IMR-90 (cell line): Measurements from ENCODE around the gene PPDPF. TPM values are rescaled to one million over a fixed set of nuclear protein-coding genes. Genes with fewer than 3 reads are reported as not detected.

Experiments used
- ATAC-seq: fragments of 200-7000 bp; cut with Tn5 transposase; 2 replicates; pipeline ENCODE4 v1.9.1; 2020; ENCODE audit warnings: low read depth, mild to moderate bottlenecking, moderate library complexity
- BruUV-seq: library from RNA; stranded (reverse); fragments of 400-500 nt; replicated peaks from 2 replicates; lab custom pipeline; 2021; lab: Mats Ljungman, UMichigan
- CTCF ChIA-PET: fragments of 300-600 bp; formaldehyde crosslinking; extraction: SDS; loops from one replicate; lab custom pipeline; 2021; ENCODE audit warnings: antibody characterized with exemption; lab: Yijun Ruan, JAX
- POLR2A ChIA-PET: fragments of 300-600 bp; sonication (Branson Sonifier 250); formaldehyde crosslinking; loops from one replicate; lab custom pipeline; 2022; ENCODE audit warnings: antibody characterized with exemption; ENCODE audit not compliant: unreplicated experiment; lab: Charles Lee
- DNase-seq: peaks from one replicate; pipeline ENCODE4 v3.0.0; 2013
- H2AFZ ChIP-seq: replicated peaks from 2 replicates; pipeline ENCODE3; 2013; ENCODE audit warnings: low read length, mild to moderate bottlenecking; ENCODE audit not compliant: poor library complexity
- H2AK5ac ChIP-seq: 2 replicates; pipeline ENCODE4 v1.6.1; 2013; ENCODE audit warnings: low read depth, low read length, inconsistent platforms
- H2AK9ac ChIP-seq: replicated peaks from 2 replicates; pipeline ENCODE3; 2013; ENCODE audit warnings: mild to moderate bottlenecking, low read depth, low read length, moderate library complexity; ENCODE audit not compliant: poor library complexity
- H2BK120ac ChIP-seq: 2 replicates; pipeline ENCODE4 v1.6.1; 2013; ENCODE audit warnings: low read depth, low read length, inconsistent platforms
- H2BK15ac ChIP-seq: 3 replicates; pipeline ENCODE4 v1.6.1; 2013; ENCODE audit warnings: low read depth, low read length, inconsistent platforms
- H2BK20ac ChIP-seq: 2 replicates; pipeline ENCODE4 v1.6.1; 2013; ENCODE audit warnings: low read depth, mild to moderate bottlenecking, inconsistent platforms, low read length, moderate library complexity
- H2BK5ac ChIP-seq: 2 replicates; pipeline ENCODE4 v1.6.1; 2013; ENCODE audit warnings: mild to moderate bottlenecking, low read depth, low read length, inconsistent platforms; ENCODE audit not compliant: poor library complexity, severe bottlenecking
- H3K14ac ChIP-seq: replicated peaks from 2 replicates; pipeline ENCODE4 v1.6.1; 2013; ENCODE audit warnings: low read depth, low read length, inconsistent platforms
- H3K18ac ChIP-seq: 2 replicates; pipeline ENCODE4 v1.6.1; 2013; ENCODE audit warnings: low read depth, low read length, control low read depth
- H3K23ac ChIP-seq: 2 replicates; pipeline ENCODE4 v1.6.1; 2013; ENCODE audit warnings: low read depth, low read length, inconsistent platforms
- H3K27ac ChIP-seq: 2 replicates; pipeline ENCODE4 v1.5.1; 2013; ENCODE audit warnings: mild to moderate bottlenecking, control low read depth, low read length; ENCODE audit not compliant: insufficient read depth
- H3K27me3 ChIP-seq: 2 replicates; pipeline ENCODE4 v1.6.1; 2013; ENCODE audit warnings: low read length; ENCODE audit not compliant: control insufficient read depth, insufficient read depth
- H3K36me3 ChIP-seq: 2 replicates; pipeline ENCODE4 v1.6.1; 2013; ENCODE audit warnings: low read length, mixed read lengths; ENCODE audit not compliant: control insufficient read depth, insufficient read depth
- H3K4ac ChIP-seq: 2 replicates; pipeline ENCODE4 v1.6.1; 2013; ENCODE audit warnings: low read depth, low read length, inconsistent platforms
- H3K4me1 ChIP-seq: 2 replicates; pipeline ENCODE4 v1.6.1; 2013; ENCODE audit warnings: low read length, mixed read lengths; ENCODE audit not compliant: control insufficient read depth, insufficient read depth
- H3K4me2 ChIP-seq: 2 replicates; pipeline ENCODE4 v1.6.1; 2013; ENCODE audit warnings: low read depth, mild to moderate bottlenecking, control low read depth, low read length, moderate library complexity
- H3K4me3 ChIP-seq: 2 replicates; pipeline ENCODE4 v1.5.1; 2013; ENCODE audit warnings: low read depth, mild to moderate bottlenecking, control low read depth, low read length, moderate library complexity; ENCODE audit not compliant: insufficient read depth
- H3K56ac ChIP-seq: 2 replicates; pipeline ENCODE4 v1.6.1; 2013; ENCODE audit warnings: low read length, inconsistent platforms; ENCODE audit not compliant: insufficient read depth; ENCODE audit errors: extremely low read depth
- H3K79me1 ChIP-seq, 2 experiments: 2 replicates each; pipeline ENCODE4 v1.6.1; 2013; ENCODE audit warnings: low read length in 2 of 2, inconsistent platforms in 1 of 2, low read depth in 1 of 2
- H3K9ac ChIP-seq: 2 replicates; pipeline ENCODE4 v1.6.1; 2013; ENCODE audit warnings: low read depth, low read length, control low read depth
- H3K9me1 ChIP-seq: 2 replicates; pipeline ENCODE4 v1.6.1; 2013; ENCODE audit warnings: low read length, inconsistent platforms; ENCODE audit not compliant: insufficient read depth
- H3K9me3 ChIP-seq: 2 replicates; pipeline ENCODE4 v1.6.1; 2013; ENCODE audit warnings: low read length; ENCODE audit not compliant: control insufficient read depth, insufficient read depth
- H4K20me1 ChIP-seq: 2 replicates; pipeline ENCODE4 v1.6.1; 2013; ENCODE audit warnings: low read length, inconsistent platforms; ENCODE audit not compliant: insufficient read depth
- H4K5ac ChIP-seq: 2 replicates; pipeline ENCODE4 v1.6.1; 2013; ENCODE audit warnings: mild to moderate bottlenecking, low read depth, low read length, control low read depth
- H4K8ac ChIP-seq, 2 experiments: 2 replicates each; pipeline ENCODE4 v1.6.1; 2013; ENCODE audit warnings: low read depth in 2 of 2, low read length in 2 of 2, control low read depth in 1 of 2, inconsistent platforms in 1 of 2
- H4K91ac ChIP-seq: 2 replicates; pipeline ENCODE4 v1.6.1; 2013; ENCODE audit warnings: low read depth, low read length, inconsistent platforms; ENCODE audit not compliant: insufficient read depth
- BHLHE40 ChIP-seq: fragments of 150-350 bp; IDR thresholded peaks from 2 replicates; pipeline ENCODE4 v1.6.1; 2016; ENCODE audit warnings: mild to moderate bottlenecking, low read depth, low read length
- CEBPB ChIP-seq: IDR thresholded peaks from 2 replicates; pipeline ENCODE4 v1.6.1; 2012; ENCODE audit warnings: low read depth, low read length, improper control_type of control experiment
- CHD1 ChIP-seq: IDR thresholded peaks from 2 replicates; pipeline ENCODE4 v1.6.1; 2012; ENCODE audit warnings: low read depth, low read length, improper control_type of control experiment
- FOS ChIP-seq: fragments of 150-350 bp; IDR thresholded peaks from 2 replicates; pipeline ENCODE4 v1.6.1; 2016; ENCODE audit warnings: low read depth, low read length
- MAFK ChIP-seq: IDR thresholded peaks from 2 replicates; pipeline ENCODE4 v1.6.1; 2012; ENCODE audit warnings: low read depth, low read length, improper control_type of control experiment
- MAZ ChIP-seq: IDR thresholded peaks from 2 replicates; pipeline ENCODE4 v1.6.1; 2012; ENCODE audit warnings: low read depth, mild to moderate bottlenecking, low read length, improper control_type of control experiment, moderate library complexity, borderline replicate concordance
- MXI1 ChIP-seq: IDR thresholded peaks from 2 replicates; pipeline ENCODE4 v1.6.1; 2012; ENCODE audit warnings: low read depth, mild to moderate bottlenecking, low read length, moderate library complexity, borderline replicate concordance
- NFE2L2 ChIP-seq: fragments of 150-350 bp; IDR thresholded peaks from 2 replicates; pipeline ENCODE4 v1.6.1; 2016; ENCODE audit warnings: low read depth, mild to moderate bottlenecking, low read length
- POLR2A ChIP-seq: IDR thresholded peaks from 2 replicates; pipeline ENCODE4 v1.6.1; 2012; ENCODE audit warnings: mild to moderate bottlenecking, low read depth, low read length
- RAD21 ChIP-seq: IDR thresholded peaks from 2 replicates; pipeline ENCODE4 v1.6.1; 2012; ENCODE audit warnings: low read length, improper control_type of control experiment
- RCOR1 ChIP-seq: IDR thresholded peaks from 2 replicates; pipeline ENCODE4 v1.6.1; 2012; ENCODE audit warnings: mild to moderate bottlenecking, low read length, improper control_type of control experiment; ENCODE audit not compliant: insufficient replicate concordance
- RFX5 ChIP-seq: IDR thresholded peaks from 2 replicates; pipeline ENCODE4 v1.8.0; 2012; ENCODE audit warnings: low read depth, mild to moderate bottlenecking, low read length, moderate library complexity
- SMC3 ChIP-seq: fragments of 150-350 bp; IDR thresholded peaks from 2 replicates; pipeline ENCODE4 v1.6.1; 2016; ENCODE audit warnings: low read depth, mild to moderate bottlenecking, antibody characterized with exemption, low read length, moderate library complexity
- USF2 ChIP-seq: fragments of 150-350 bp; IDR thresholded peaks from 2 replicates; pipeline ENCODE4 v1.6.1; 2017; ENCODE audit warnings: mild to moderate bottlenecking, antibody characterized with exemption, low read length, low read depth
- WGBS, 2 experiments: methylation state at CpG; one replicate each; pipeline versions ENCODE4 v1.1.5 to v1.1.7; 2013; ENCODE audit warnings: missing lambda C conversion rate in 2 of 2; ENCODE audit not compliant: insufficient read length in 1 of 2; ENCODE audit errors: extremely low coverage in 2 of 2; 5-methylcytosine and 5-hydroxymethylcytosine counted together
- dilution Hi-C: fragments of 300-500 bp; cut with HindIII; formaldehyde crosslinking; loops from one replicate; pipeline ENCODE4 v1.14.3; 2018; ENCODE audit warnings: low sequenced_read_pairs; ENCODE audit not compliant: unreplicated experiment
- in situ Hi-C: fragments of 300-500 bp; cut with MboI; formaldehyde crosslinking; loops from 3 replicates; pipeline ENCODE4 v1.14.3; 2019; ENCODE audit warnings: low sequenced_read_pairs, inconsistent platforms, mixed read lengths
- intact Hi-C: fragments of 100-400 bp; cut with micrococcal nuclease; formaldehyde crosslinking; loops from 2 replicates; pipeline ENCODE4 v1.10.0; 2022
- polyA plus RNA-seq, 3 experiments: library from polyadenylated mRNA; depleted of rRNA; stranded (reverse); fragments of >200 nt; gene quantifications; 2 replicates each; pipeline ENCODE4 v1.2.3, GENCODE V29; 2012; ENCODE audit warnings: low replicate concordance in 1 of 3
- total RNA-seq: library from RNA; depleted of rRNA; stranded (reverse); fragments of >200 nt; gene quantifications from 2 replicates; pipeline ENCODE4 v1.2.3, GENCODE V29; 2012
- TF ChIP-seq, protein P1 (sequence below): fragments of 150-350 bp; IDR thresholded peaks from 2 replicates; pipeline ENCODE4 v1.6.1; 2016; ENCODE audit warnings: low read depth, mild to moderate bottlenecking, low read length, moderate library complexity, borderline replicate concordance
- TF ChIP-seq, protein P2 (sequence below): conservative IDR thresholded peaks from 2 replicates; pipeline ENCODE4 v1.5.1; 2012; ENCODE audit warnings: mild to moderate bottlenecking, low read depth, low read length, improper control_type of control experiment

Gene PPDPF
- total and polyA plus RNA-seq, 2 of the 4 experiments (the other 2 are of a cell fraction), result 12.9 to 171 TPM

GRCh38 chr20:63484236-63484635, 36.3 kb upstream of the PPDPF start:
- H3K79me1 ChIP-seq, result no peaks in the 10 kb centered on the region
- H3K18ac ChIP-seq, result no peak overlapping the region
- no peak overlapping the region for H3K4me3 ChIP-seq
- no peaks in the 10 kb centered on the region for H3K36me3 ChIP-seq
- H2BK15ac ChIP-seq, result no peak overlapping the region
- no peak overlapping the region for H3K4me2 ChIP-seq
- intact Hi-C loops, result no loop called here
- no peaks in the 10 kb centered on the region for H3K9me3 ChIP-seq
- H3K9ac ChIP-seq, result no peak overlapping the region
- no peak overlapping the region for H4K5ac ChIP-seq
- ATAC-seq, result no peak
- TF ChIP-seq CHD1 (no peak), NFE2L2 (no peak), RAD21 (no peak), RFX5 (no peak), SMC3 (no peak), BHLHE40 (no peak), RCOR1 (no peak), MAZ (no peak), USF2 (no peak), POLR2A (no peak), MXI1 (no peak), CEBPB (no peak), FOS (no peak), MAFK (no peak)
- TF ChIP-seq, protein P1, sequence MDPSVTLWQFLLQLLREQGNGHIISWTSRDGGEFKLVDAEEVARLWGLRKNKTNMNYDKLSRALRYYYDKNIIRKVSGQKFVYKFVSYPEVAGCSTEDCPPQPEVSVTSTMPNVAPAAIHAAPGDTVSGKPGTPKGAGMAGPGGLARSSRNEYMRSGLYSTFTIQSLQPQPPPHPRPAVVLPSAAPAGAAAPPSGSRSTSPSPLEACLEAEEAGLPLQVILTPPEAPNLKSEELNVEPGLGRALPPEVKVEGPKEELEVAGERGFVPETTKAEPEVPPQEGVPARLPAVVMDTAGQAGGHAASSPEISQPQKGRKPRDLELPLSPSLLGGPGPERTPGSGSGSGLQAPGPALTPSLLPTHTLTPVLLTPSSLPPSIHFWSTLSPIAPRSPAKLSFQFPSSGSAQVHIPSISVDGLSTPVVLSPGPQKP, result no peak
- TF ChIP-seq, protein P2, sequence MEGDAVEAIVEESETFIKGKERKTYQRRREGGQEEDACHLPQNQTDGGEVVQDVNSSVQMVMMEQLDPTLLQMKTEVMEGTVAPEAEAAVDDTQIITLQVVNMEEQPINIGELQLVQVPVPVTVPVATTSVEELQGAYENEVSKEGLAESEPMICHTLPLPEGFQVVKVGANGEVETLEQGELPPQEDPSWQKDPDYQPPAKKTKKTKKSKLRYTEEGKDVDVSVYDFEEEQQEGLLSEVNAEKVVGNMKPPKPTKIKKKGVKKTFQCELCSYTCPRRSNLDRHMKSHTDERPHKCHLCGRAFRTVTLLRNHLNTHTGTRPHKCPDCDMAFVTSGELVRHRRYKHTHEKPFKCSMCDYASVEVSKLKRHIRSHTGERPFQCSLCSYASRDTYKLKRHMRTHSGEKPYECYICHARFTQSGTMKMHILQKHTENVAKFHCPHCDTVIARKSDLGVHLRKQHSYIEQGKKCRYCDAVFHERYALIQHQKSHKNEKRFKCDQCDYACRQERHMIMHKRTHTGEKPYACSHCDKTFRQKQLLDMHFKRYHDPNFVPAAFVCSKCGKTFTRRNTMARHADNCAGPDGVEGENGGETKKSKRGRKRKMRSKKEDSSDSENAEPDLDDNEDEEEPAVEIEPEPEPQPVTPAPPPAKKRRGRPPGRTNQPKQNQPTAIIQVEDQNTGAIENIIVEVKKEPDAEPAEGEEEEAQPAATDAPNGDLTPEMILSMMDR, result no peak
- no peak overlapping the region for H4K91ac ChIP-seq
- no peak overlapping the region for H2BK120ac ChIP-seq
- DNase-seq, result no peak
- H3K56ac ChIP-seq, result no peak overlapping the region
- H2AK5ac ChIP-seq, result no peak overlapping the region
- H3K4ac ChIP-seq, result no peak overlapping the region
- 68% methylated on average over 3 of the region's 17 CpGs; no CpG with 5 or more reads in 1 of the 2 experiments for WGBS, 2 experiments
- H3K27me3 ChIP-seq, result peaks cover 48% of the 10 kb centered on the region
- ChIA-PET POLR2A (no interaction called here), CTCF (no interaction called here)
- no peak overlapping the region for H2BK5ac ChIP-seq
- no peaks in the 10 kb centered on the region for H3K9me1 ChIP-seq
- no peak overlapping the region for H3K14ac ChIP-seq
- BruUV-seq, result no TSS peak
- H2AK9ac ChIP-seq, result no peak overlapping the region
- dilution Hi-C loops, result no loop called here
- H2AFZ ChIP-seq, result no peak overlapping the region
- H3K4me1 ChIP-seq, result no peaks in the 10 kb centered on the region
- no peak overlapping the region for H3K27ac ChIP-seq
- no peak overlapping the region for H2BK20ac ChIP-seq
- no peak overlapping the region for H3K23ac ChIP-seq
- no peaks in the 10 kb centered on the region; the same call in 1 of the 2 replicates for H4K20me1 ChIP-seq
- no peak overlapping the region for H4K8ac ChIP-seq
- in situ Hi-C loops, result no loop called here
